Activated naive CD8-positive, alpha-beta T cell (primary cell): ENCODE data around the gene AATK.

Experiments used
- H3K27ac Mint-ChIP-seq: one replicate; pipeline ENCODE4 v1.8.0; 2021; ENCODE audit warnings: mixed read lengths
- H3K27me3 Mint-ChIP-seq: one replicate; pipeline ENCODE4 v1.8.0; 2021; ENCODE audit warnings: mixed read lengths
- H3K36me3 Mint-ChIP-seq: one replicate; pipeline ENCODE4 v1.8.0; 2021; ENCODE audit warnings: mixed read lengths
- H3K4me1 Mint-ChIP-seq: one replicate; pipeline ENCODE4 v1.8.0; 2021; ENCODE audit warnings: low read depth, mixed read lengths
- H3K4me3 Mint-ChIP-seq: one replicate; pipeline ENCODE4 v1.8.0; 2021; ENCODE audit warnings: mild to moderate bottlenecking, mixed read lengths
- H3K9me3 Mint-ChIP-seq: one replicate; pipeline ENCODE4 v1.8.0; 2021; ENCODE audit warnings: low read depth, mixed read lengths

The AATK gene

DNA sequence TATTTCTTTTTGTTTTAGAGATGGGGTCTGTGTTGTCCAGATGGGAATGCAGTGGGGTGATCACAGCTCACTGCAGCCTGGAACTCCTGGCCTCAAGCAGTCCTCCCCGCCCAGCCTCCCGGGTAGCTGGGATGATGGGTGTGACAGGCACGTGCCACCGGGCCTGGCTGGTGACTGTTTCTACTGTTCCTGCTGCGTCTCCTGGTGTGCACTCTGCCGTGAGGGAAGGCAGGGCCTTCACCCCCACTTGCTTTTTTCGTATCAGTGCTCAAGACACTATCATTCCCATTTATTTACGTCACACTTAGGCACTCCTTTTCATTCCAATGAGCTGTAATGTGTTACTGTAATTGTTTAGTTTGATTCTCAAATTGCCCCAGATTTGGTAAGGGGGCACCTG, 26.0 kb downstream of the AATK start:
- H3K4me3 Mint-ChIP-seq, result no peak overlapping the region
- H3K27ac Mint-ChIP-seq, result no peak overlapping the region
- no peaks in the 10 kb centered on the region for H3K9me3 Mint-ChIP-seq
- no peaks in the 10 kb centered on the region for H3K27me3 Mint-ChIP-seq
- H3K36me3 Mint-ChIP-seq, result no peaks in the 10 kb centered on the region
- no peaks in the 10 kb centered on the region for H3K4me1 Mint-ChIP-seq

GRCh38 chr17:81139428-81139827, 26.6 kb downstream of the AATK start:
- Mint-ChIP-seq H3K4me1 (no peaks in the 10 kb centered on the region), H3K4me3 (no peak overlapping the region), H3K27me3 (no peaks in the 10 kb centered on the region), H3K9me3 (no peaks in the 10 kb centered on the region), H3K27ac (no peak overlapping the region), H3K36me3 (no peaks in the 10 kb centered on the region)

DNA sequence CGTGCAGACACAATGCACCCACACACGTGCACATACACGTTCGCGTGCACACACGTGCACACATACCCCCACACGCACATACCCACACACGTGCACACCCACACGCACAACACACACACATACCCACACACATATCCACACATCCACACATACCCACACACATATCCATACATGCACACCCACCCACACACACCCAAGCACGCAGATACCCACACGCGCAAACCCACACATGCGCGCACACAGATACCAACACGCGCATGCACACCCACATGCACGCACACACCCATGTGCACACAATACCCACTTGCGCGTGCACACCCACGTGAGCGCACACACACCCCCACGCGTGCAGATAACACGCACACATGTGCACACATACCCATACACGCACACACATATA, 27.5 kb downstream of the AATK start:
- Mint-ChIP-seq H3K27me3 (no peaks in the 10 kb centered on the region), H3K27ac (no peak overlapping the region), H3K36me3 (no peaks in the 10 kb centered on the region), H3K4me1 (no peaks in the 10 kb centered on the region), H3K9me3 (no peaks in the 10 kb centered on the region), H3K4me3 (no peak overlapping the region)

GRCh38 chr17:81138083-81138482, 27.9 kb downstream of the AATK start:
- Mint-ChIP-seq H3K4me1 (no peaks in the 10 kb centered on the region), H3K27me3 (no peaks in the 10 kb centered on the region), H3K27ac (no peak overlapping the region), H3K4me3 (no peak overlapping the region), H3K36me3 (no peaks in the 10 kb centered on the region), H3K9me3 (no peaks in the 10 kb centered on the region)

GRCh38 chr17:81137248-81137647, 28.8 kb downstream of the AATK start:
- H3K27ac Mint-ChIP-seq, result no peak overlapping the region
- no peaks in the 10 kb centered on the region for H3K36me3 Mint-ChIP-seq
- no peak overlapping the region for H3K4me3 Mint-ChIP-seq
- H3K4me1 Mint-ChIP-seq, result no peaks in the 10 kb centered on the region
- no peaks in the 10 kb centered on the region for H3K9me3 Mint-ChIP-seq
- no peaks in the 10 kb centered on the region for H3K27me3 Mint-ChIP-seq

DNA sequence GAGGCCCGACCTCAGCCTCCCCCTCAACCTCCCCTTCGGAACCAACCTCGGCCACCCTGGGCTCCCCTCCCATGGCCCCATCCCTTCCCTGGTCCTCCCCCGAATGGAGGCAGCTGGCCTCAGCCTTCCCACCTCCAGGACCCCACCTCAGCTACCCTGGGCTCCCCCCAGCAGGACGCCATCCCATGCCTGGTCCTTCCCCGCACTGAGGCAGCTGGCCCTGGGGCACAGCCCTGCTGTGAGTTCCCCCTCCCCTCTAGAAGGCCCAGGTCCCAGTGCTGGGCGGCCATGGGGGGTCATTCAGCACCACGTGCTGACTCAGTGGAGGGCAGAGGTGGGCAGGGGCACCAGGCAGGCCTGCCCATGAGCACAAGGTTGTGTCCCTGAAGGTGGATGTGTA, 29.7 kb downstream of the AATK start:
- Mint-ChIP-seq H3K27me3 (no peaks in the 10 kb centered on the region), H3K27ac (no peak overlapping the region), H3K4me1 (no peaks in the 10 kb centered on the region), H3K4me3 (no peak overlapping the region), H3K9me3 (no peaks in the 10 kb centered on the region), H3K36me3 (no peaks in the 10 kb centered on the region)

GRCh38 chr17:81135505-81136278, 30.3 kb downstream of the AATK start:
- H3K4me3 Mint-ChIP-seq, result no peak overlapping the region
- H3K4me1 Mint-ChIP-seq, result no peaks in the 10 kb centered on the region
- no peaks in the 10 kb centered on the region for H3K36me3 Mint-ChIP-seq
- H3K27me3 Mint-ChIP-seq, result no peaks in the 10 kb centered on the region
- no peaks in the 10 kb centered on the region for H3K9me3 Mint-ChIP-seq
- no peak overlapping the region for H3K27ac Mint-ChIP-seq

DNA sequence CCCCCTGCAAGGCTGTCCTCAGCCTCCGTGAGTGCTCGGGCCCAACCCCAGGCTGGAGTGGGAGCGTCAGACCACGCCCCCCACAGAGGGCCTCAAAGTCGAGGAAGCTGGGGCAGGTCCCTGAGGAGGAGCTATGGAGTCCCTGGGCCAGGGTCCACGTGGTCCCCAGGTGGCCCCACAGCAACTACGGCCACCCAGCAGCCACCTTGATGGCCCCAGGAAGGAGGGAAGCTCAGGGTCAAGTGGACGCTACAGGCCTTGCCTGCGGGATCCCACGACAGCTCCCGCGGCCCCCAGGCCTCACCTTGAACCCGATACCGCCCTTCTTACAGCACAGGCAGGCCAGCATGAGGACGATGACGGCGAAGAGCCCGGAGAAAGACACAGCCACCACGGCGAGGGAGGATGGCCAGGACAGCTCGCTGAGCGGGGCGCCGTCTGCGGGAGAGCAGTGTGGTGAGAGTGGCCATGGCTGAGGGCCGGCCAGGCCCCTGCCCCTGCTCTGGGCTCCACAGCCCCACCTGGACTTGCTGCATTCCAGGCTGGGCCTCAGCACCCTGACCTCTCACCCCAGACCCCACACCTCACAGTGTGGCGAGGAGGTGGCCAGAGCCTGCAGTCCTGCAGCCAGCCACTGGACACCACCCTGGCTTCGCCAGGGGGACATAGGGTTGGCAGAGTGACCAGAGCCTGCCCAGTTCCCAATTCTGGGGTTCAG, 31.8 kb downstream of the AATK start:
- no peak overlapping the region for H3K27ac Mint-ChIP-seq
- H3K4me3 Mint-ChIP-seq, result no peak overlapping the region
- H3K36me3 Mint-ChIP-seq, result no peaks in the 10 kb centered on the region
- no peaks in the 10 kb centered on the region for H3K27me3 Mint-ChIP-seq
- no peaks in the 10 kb centered on the region for H3K4me1 Mint-ChIP-seq
- H3K9me3 Mint-ChIP-seq, result no peaks in the 10 kb centered on the region

DNA sequence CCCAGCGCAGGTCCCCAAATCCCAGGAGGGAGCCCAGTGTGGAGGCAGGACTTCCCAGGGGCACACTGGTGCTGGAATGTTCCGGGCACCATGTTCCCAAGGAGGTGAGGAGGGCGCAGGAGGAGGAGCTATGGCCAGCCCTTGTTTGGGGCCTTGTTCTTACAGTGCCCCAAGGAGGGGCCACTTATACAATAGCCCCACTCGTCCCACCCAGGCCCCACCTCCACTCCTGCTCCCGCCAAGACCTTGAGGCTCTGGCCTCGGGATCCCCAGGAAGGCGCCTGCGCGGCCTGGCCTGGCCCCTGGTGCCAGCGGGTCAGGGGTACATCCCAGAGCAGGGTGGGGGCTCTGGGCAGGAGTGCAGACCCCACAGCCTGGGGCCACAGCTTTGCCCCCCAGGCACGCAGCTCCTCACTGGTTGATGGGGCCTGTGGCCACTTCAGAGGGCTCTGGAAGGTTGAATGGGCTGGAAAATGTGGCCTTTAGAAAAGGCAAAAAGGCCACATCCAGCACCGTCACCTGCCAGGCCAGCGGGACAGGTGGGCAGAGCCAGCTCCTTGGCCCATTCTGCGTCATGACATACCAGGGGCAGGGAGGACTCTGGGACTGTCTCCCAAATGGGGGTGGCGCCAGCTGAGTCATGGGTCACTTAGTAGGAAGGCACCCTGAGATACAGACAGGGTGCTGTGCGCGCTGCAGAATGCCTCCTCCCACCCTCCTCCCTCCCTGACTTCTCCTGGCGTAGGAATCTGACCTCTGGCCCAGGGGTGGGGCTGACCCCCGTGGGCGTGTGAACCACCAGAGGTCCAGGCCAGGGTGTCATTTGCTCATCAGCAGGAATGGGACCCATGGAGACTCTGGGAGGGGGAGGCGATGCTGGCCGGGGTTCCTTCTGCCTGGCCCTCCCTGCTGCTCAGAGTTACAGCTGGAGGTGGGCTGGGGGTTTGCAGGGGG, 33.0 kb downstream of the AATK start:
- Mint-ChIP-seq H3K27ac (no peak overlapping the region), H3K36me3 (no peaks in the 10 kb centered on the region), H3K9me3 (no peaks in the 10 kb centered on the region), H3K4me3 (no peak overlapping the region), H3K27me3 (no peaks in the 10 kb centered on the region), H3K4me1 (no peaks in the 10 kb centered on the region)

- Mint-ChIP-seq H3K9me3 (no peaks in the 10 kb centered on the region), H3K27me3 (no peaks in the 10 kb centered on the region), H3K4me1 (no peaks in the 10 kb centered on the region), H3K4me3 (no peak overlapping the region), H3K27ac (no peak overlapping the region), H3K36me3 (no peaks in the 10 kb centered on the region)
Measured at GRCh38 chr17:81132197-81132540, 33.9 kb downstream of the AATK start.

- Mint-ChIP-seq H3K36me3 (no peaks in the 10 kb centered on the region), H3K4me1 (no peaks in the 10 kb centered on the region), H3K27me3 (no peaks in the 10 kb centered on the region), H3K4me3 (no peak overlapping the region), H3K9me3 (no peaks in the 10 kb centered on the region), H3K27ac (no peak overlapping the region)
Measured at GRCh38 chr17:81131486-81132196, 34.4 kb downstream of the AATK start.

DNA sequence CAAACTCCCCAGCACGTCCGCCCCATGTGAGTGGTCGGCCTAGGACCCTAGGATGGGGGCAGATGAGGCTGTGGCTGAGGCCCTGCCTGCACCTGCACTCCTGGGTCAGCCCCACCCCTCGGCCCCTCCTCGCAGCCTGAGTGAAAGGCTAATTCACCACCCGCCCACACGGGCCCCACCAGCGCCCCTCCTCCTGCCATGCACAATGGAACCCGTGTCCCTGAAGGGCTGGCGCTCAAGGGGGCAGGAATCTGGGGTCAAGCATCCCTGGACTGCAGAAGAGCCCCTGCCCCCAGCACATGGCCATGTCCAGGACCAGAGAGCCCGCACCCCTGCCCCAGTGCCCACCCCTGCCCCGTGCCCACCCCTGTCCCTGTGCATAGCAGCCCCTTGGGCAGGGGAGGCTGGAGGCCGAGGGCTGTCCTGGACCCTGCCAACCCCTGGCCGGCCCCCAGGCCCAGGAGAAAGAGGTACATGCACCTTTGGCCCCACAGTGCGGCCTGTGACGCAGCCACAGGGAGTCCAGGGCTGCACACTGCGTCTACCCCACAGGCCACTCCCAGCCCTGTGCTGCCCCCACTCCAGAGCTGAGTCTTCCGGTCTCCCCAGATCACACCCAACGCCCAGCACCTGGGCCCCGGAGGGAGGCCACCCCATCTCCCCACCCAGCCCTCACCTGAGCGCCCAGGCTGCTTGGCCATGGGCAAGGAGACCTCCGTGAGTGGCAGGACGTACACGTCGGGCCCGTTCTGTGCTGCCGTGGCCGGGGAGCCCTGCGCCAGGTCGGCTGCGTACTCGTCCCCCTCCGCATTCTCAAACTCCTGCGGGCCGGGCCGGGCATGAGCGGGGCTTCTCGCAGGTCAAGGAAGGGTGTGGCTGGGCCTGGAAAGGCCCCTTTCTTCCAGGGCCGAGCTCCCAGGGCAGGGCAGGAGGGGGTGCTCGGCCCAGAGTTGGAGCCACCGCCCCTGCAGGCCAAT, 35.3 kb downstream of the AATK start:
- H3K4me3 Mint-ChIP-seq, result no peak overlapping the region
- no peaks in the 10 kb centered on the region for H3K4me1 Mint-ChIP-seq
- no peaks in the 10 kb centered on the region for H3K9me3 Mint-ChIP-seq
- no peak overlapping the region for H3K27ac Mint-ChIP-seq
- H3K27me3 Mint-ChIP-seq, result no peaks in the 10 kb centered on the region
- no peaks in the 10 kb centered on the region for H3K36me3 Mint-ChIP-seq

- Mint-ChIP-seq H3K27me3 (no peaks in the 10 kb centered on the region), H3K4me3 (no peak overlapping the region), H3K27ac (no peak overlapping the region), H3K4me1 (no peaks in the 10 kb centered on the region), H3K9me3 (no peaks in the 10 kb centered on the region), H3K36me3 (no peaks in the 10 kb centered on the region)
Measured at GRCh38 chr17:81129711-81130367, 36.2 kb downstream of the AATK start.
